ENCODE data around the gene RIPOR2.
A peak's percentile ranks its signal among the peaks of the same experiment; 100 is the strongest.

The RIPOR2 gene

DNA sequence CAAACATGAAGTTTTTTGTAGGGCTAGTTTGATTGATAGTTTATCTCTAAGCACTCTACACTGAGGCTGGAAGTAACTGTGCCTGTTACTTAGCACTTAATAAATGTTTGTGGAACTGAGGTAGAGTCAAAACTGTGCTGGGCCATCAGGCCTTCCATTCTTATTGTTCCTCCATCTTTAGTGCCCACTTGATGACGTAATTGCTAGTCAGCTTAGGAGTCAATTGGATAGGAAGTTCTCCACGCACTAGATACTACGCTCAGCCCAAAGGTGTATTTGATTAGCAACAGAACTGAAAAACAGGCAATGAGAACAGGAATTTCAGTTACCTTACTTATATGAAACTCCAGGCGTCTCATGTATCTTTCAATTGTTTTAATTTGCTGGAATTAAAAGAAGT lies 67.0 kb downstream of the RIPOR2 start:
- no peak for TF ChIP-seq CTCF (IDR thresholded peaks at IDR 0.05; ENCODE audit: low read depth, low read length)
- no peaks in the 10 kb centered on the region for H3K27me3 ChIP-seq
- H3K4me1 ChIP-seq, result no peaks in the 10 kb centered on the region; the same call in 1 of the 2 replicates
- no peak for DNase-seq
- H3K36me3 ChIP-seq, result no peaks in the 10 kb centered on the region
- no peaks in the 10 kb centered on the region for H3K9me3 ChIP-seq
- no peak overlapping the region for H3K4me3 ChIP-seq (ENCODE audit: low read depth, low read length)

DNA sequence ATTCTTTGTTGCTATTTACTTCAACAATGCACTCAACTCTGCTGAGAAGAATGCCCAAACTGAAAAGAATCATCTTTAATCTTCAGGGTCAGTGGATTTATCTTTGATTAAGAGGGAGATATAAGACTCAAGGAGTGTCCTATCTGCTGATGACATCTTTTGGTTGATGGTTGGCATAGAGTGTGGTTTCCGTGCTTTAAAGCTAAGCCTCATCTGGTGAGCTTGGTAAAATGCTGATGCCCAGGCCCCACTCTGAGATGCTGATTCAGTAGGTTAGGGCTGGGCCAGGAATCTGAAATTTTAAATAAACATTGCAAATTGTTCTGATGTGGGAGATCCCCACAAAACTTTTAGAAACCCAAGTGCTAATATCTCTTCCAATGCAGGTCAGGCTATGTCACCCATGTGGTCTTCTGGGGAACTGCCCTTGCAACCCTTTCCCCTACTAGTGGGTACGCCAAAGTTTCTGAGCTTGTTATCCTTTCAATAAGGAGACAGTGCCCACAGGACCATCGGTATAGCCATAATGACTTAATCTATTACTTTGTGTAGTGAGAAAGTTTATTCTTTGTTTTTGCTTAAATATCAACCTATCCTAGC lies 68.6 kb downstream of the RIPOR2 start:
- H3K4me1 ChIP-seq, result no peaks in the 10 kb centered on the region
- no peak for DNase-seq
- H3K27me3 ChIP-seq, result no peaks in the 10 kb centered on the region
- no peaks in the 10 kb centered on the region for H3K36me3 ChIP-seq
- no peaks in the 10 kb centered on the region for H3K9me3 ChIP-seq
- H3K4me3 ChIP-seq (ENCODE audit: low read depth, low read length), result no peak overlapping the region
- no peak for TF ChIP-seq CTCF (IDR thresholded peaks at IDR 0.05; ENCODE audit: low read depth, low read length)

GRCh38 chr6:24865161-24865560 lies 70.6 kb downstream of the RIPOR2 start:
- no peak overlapping the region for H3K4me3 ChIP-seq (ENCODE audit: low read depth, low read length)
- no peak for TF ChIP-seq CTCF (IDR thresholded peaks at IDR 0.05; ENCODE audit: low read depth, low read length)
- H3K27me3 ChIP-seq, result no peaks in the 10 kb centered on the region
- H3K36me3 ChIP-seq, result no peaks in the 10 kb centered on the region
- H3K4me1 ChIP-seq, result no peaks in the 10 kb centered on the region
- DNase-seq, result no peak
- no peaks in the 10 kb centered on the region for H3K9me3 ChIP-seq

GRCh38 chr6:24864343-24864742 lies 71.4 kb downstream of the RIPOR2 start:
- Histone ChIP-seq H3K9me3 (no peaks in the 10 kb centered on the region), H3K4me3 (ENCODE audit: low read depth, low read length) (no peak overlapping the region), H3K4me1 (no peaks in the 10 kb centered on the region), H3K36me3 (no peaks in the 10 kb centered on the region), H3K27me3 (no peaks in the 10 kb centered on the region)
- TF ChIP-seq CTCF (IDR thresholded peaks at IDR 0.05; ENCODE audit: low read depth, low read length), result no peak
- DNase-seq, result peak; percentile 42

GRCh38 chr6:24861934-24862333 lies 73.8 kb downstream of the RIPOR2 start:
- no peak for DNase-seq

More at GRCh38 chr6:24861934-24862333, 73.8 kb downstream of the RIPOR2 start:
- no peaks in the 10 kb centered on the region for H3K36me3 ChIP-seq
- no peaks in the 10 kb centered on the region for H3K9me3 ChIP-seq
- no peak for TF ChIP-seq CTCF (IDR thresholded peaks at IDR 0.05; ENCODE audit: low read depth, low read length)
- no peaks in the 10 kb centered on the region for H3K27me3 ChIP-seq
- no peak overlapping the region for H3K4me3 ChIP-seq (ENCODE audit: low read depth, low read length)
- H3K4me1 ChIP-seq, result no peaks in the 10 kb centered on the region

Measured in BE2C (cell line).